ENCODE measurements around the gene ZC3H7B.
"Not testable (repeated sequence)": the region's sequence is repeated elsewhere in the genome, so short reads cannot be mapped to it uniquely, and the experiment has no call there.

ZC3H7B gene

GRCh38 chr22:41288245-41288946, 12.9 kb upstream of the ZC3H7B start:
- no peak for DNase-seq

DNA sequence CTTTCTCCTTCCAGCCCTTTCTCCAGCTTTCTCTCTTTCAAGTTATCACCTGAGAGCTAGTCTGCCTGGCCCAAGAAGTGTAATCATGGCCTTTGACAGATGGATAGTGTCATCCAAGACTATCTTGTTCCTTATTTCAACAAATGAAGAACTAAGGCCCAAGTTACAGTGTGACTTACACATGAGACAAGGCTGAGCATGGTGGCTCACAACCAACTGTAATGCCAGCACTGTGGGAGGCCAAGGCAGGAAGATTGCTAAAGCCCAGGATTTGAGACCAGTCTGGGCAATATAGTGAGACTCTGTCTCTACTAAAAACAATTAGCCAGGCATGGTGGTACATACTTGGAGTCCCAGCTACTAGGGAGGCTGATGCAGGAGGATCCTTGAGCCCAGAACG, 11.7 kb upstream of the ZC3H7B start:
- no peak for DNase-seq

- DNase-seq = no peak
Observed at GRCh38 chr22:41290262-41291221, 10.8 kb upstream of the ZC3H7B start.

DNA sequence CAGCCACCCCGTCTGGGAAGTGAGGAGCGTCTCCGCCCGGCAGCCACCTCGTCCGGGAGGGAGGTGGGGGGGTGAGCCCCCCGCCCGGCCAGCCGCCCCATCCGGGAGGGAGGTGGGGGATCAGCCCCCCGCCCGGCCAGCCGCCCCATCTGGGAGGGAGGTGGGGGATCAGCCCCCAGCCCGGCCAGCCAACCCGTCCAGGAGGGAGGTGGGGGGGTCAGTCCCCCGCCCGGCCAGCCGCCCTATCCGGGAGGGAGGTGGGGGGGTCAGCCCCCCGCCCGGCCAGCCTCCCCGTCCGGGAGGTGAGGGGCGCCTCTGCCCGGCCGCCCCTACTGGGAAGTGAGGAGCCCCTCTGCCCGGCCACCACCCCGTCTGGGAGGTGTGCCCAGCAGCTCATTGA, 6.5 kb upstream of the ZC3H7B start:
- not testable (repeated sequence) for DNase-seq

DNA sequence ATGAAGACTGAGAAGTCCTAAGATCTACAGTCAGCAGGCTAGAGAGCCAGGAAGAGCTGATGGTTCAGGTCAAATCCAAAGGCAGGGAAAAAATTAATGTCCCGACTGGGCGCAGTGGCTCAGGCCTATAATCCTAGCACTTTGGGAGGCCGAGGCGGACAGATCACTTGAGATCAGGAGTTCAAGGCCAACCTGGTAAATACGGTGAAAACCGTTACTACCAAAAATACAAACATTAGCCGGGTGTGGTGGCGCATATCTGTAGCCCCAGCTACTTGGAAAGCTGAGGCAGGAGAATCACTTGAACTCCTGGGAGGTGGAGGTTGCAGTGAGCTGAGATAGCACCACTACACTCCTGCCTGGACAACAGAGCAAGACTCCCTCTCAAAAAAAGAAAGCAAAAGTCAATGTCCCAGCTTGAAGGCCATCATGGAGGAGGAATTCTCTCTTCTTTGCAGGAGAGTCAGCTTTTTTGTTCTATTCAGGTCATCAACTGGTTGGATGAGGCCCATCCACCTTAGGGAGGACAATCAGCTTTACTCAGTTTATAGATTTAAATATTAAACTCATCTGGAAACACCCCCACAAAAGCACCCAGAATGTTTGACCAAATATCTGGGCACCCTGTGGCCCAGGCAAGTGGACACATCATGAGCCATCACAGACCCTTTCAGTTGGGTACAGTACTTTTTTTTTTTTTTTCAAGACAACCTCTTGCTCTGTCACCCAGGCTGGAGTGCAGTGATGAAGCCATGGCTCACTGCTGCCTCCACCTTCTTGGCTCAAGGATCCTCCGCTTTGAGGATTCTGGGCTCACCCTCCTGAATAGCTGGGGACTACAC, 4.3 kb upstream of the ZC3H7B start:
- DNase-seq = no peak

DNA sequence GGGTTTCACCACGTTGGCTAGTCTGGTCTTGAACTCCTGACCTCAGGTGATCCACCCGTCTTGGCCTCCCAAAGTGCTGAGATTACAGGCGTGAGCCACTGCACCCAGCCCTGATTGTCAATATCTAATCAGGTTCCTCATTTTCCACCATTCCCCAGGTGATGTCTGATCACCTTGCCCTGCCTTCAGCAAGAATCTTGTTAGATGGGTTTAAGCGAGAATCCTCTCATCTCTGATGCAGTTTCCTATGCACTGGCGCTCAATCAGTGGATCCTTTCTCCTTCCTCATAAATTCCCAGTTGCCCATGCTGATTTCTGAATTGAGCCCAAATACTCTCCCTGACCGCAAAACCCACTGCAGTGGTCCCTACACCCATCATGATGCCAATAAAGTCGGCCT, 664 bp upstream of the ZC3H7B start:
- DNase-seq = no peak

GRCh38 chr22:41302021-41302767, 869 bp downstream of the ZC3H7B start:
- DNase-seq = no peak

- DNase-seq = no peak
Observed at GRCh38 chr22:41302811-41303210, 1.5 kb downstream of the ZC3H7B start.

- DNase-seq = no peak
Observed at GRCh38 chr22:41305646-41306045, 4.3 kb downstream of the ZC3H7B start.

DNA sequence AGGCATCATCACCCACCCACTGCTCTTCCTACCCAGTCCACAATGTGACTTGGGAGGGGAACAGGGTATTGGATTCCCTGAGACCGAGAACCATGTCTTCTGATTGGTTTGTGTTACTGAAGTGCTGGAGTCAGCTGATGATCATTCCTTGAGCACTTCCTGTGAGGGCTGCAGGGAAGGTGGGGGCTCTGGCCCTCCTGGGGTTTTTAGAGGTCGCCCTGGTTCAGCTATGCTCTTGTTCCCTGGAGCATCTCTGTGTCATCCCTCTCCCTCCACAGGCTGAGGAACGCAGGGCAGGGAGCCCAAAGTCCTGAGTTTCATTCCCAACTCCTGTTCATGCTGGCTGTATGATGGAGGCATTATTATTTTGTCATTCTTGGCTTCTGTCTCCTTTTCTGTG, 6.7 kb downstream of the ZC3H7B start:
- DNase-seq = no peak

DNA sequence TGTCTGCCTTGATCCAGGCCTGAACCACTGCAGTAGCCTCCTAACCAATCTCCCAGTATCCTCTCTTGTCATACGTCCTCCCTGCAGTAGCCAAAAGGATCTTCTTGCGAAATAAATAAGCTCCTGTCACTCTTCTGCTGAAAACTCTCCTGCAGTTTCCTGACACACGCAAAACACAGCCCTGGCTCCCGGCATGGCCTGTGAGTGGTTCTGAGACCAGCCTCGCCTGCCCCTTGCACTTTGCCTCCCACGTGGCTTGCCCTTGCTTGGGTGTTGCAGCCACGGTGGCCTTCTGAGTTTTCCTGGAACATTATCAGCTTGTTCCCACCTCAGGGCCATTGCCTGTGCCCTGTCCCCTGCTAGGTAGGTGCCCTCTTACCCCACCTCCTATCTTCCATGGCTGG, 7.2 kb downstream of the ZC3H7B start:
- no peak for DNase-seq

GRCh38 chr22:41310336-41310735, 9.0 kb downstream of the ZC3H7B start:
- no peak for DNase-seq

DNA sequence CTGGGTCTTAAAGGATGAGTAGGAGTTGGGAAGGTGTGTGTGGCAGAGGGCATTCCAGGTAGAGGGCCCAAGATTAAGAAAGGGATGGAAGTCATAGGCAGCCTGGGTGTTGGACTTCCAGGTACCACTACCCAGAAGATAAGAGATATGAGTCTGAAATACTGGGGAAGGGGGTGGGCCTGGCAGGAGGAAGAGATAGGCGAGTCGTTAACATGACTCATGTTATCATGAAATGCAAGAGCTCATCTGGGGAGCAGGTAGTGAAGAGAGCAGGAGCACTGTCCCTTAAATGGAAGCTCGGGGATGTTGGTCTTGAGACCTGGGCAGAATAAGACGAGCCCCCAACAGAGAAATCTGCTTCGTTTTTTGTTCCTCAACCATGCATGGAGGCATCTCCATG, 10.2 kb downstream of the ZC3H7B start:
- no peak for DNase-seq

- no peak for DNase-seq
Observed at GRCh38 chr22:41314821-41315220, 13.5 kb downstream of the ZC3H7B start.

DNA sequence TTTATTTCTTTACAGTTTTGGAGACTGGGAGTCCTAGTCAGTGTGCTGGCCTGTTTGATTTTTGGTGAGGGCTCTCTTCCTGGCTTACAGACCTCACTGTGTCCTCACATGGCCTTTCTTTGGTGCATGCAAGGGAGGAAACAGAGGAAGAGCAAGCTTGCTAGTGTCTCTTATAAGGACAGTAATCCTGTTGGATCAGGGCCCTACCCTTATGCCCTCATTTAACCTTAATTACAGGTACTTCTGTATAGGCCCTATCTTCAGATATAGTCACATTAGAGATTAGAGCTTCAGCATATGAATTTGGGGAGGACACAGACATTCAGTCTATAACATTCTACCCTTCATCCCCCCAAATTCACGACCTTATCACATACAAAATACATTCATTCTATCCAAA, 14.3 kb downstream of the ZC3H7B start:
- DNase-seq = no peak

DNA sequence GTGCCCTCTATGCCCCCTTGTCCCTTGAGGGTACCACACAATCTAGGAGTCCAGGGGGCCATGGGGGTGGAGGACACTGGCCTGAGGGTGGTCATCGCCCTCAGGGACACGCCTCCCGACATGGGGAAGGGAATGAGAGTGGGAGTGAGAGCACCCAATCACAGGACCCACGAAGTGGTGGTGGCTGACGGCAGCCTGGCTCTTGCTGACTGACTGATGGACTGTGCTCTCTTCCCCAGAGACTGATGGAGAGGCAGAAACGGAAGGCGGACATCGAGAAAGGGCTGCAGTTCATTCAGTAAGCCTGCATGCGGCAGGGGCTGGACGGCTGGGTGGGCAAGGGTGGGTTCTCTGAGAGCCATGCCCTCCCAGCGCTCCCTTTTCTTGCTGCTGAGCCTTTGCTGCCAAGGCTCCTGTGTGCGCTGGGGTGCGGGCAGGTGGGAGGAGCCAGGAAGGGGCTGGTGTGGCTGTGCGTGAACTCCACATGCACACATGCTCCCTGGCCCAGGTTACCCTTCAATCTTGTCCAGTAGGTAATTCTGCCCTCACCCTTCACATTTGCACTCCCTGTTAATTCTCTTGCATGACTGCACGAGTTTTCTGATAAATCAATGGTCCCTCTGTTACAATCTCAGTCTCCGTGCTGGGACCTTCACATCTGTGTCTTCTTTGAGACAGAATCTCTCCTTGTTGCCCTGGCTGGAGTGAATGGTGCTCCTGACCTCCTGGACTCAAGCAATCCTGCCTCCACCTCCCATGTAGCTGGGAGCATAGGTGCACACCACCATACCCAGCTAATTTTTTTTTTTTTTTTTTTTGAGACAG, 19.3 kb downstream of the ZC3H7B start:
- DNase-seq = no peak

DNA sequence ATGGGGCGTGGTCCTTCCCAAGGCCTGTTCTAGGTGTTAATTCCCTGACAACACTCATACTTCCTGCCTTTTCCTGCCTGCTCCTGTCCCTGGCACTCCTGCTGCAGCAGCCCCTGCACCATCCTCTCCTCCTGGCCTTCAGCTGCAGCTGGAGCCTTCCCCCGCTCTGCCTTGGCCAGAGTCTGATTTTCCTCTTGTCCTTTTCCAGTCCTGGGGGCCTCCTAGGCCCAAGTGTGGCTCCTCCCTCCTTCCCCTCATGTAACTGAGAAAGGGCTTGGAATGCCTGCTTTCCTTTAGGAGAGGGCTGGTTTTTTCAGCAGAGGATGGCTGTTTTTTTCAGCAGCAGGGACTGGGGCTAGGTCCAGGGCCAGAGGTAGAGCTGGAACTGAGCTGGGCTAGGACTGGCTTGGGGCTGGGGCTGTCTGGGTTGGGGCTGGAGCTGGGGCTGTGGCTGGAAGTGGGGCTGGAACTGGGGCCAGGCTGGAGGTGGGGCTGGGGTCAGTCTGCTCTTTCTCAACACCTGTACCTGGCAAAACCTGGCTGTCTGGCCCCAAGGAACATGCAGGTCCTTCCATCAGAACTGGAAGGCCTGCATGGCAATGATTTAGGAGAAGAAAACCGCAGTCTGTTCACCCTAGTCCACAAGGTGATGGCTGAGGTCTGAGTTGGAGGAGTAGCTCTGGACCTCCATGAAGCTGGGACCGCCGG, 23.6 kb downstream of the ZC3H7B start:
- no peak for DNase-seq

DNA sequence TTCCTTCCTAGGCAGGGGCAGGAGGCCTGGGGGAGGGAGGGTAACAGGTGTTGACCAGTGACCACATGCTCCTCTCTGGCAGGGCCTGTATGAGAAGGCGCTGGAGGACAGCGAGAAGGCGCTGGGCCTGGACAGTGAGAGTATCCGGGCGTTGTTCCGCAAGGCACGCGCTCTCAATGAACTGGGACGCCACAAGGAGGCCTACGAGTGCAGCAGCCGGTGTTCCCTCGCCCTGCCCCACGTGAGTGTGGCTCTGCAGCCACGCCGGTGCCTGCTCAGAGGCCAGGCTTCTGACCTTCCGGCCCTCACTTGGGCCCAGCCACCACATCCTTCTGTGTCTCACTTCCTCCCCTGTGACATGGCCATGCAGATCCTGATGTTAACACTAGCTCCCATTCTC, 25.8 kb downstream of the ZC3H7B start:
- no peak for DNase-seq

DNA sequence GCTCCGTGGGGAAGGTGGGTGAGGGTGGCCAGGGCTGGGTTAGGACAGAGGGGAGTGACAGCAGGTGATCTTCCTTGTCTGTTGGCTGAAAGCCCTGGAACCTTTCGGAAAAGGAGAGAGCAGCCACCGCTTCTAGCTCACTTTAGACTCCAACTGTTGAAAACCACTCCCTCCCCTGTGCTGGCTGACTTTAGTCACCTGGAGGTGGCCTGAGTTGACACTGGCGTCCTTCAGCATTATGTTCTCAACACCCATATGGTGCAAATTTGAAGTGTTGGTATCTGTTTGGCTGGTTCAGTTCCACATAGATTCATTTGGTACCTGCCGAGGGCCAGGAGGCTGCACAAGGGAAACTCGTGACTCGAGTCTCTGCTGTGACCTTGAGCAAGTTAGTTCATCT, 28.8 kb downstream of the ZC3H7B start:
- DNase-seq = no peak

DNA sequence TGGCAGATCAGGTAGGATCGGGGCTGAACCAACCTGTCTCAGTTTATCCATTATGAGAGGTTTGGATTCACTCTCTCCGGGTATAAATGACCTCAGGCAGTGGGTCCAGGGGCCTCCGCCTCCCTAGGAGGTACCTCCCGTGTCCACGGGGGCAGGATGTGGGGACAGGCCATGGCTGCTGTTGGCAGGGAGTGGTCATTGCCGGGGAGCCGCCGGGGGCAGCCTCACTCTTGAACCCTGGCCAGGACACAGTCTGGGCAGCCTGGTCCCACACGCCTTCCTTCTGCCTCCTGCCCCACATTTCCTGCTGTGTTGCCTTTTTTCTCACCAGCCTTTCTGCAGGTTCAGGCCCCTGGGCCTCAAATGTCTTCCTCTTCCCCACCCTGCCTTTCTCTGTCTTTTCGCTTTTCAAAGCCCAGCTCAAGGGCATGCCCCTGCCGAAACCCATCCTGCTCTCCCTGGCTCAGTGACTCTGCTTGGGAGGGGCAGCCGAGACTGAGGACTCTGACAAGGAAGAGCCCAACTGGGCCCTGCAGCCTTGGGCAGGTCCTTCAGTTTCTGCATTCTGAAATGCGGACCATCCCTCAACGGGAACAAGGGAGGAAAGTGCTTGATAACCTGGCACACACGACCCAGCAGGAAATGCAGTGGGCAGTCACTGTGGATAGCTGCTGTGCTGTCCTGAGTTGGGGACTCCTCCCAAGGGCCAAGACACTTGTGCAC, 31.1 kb downstream of the ZC3H7B start:
- DNase-seq = no peak

Data from CD4-positive, alpha-beta T cell treated with Interleukin-15 for 1 hour (primary cell).